Activated CD4-positive, alpha-beta T cell treated with anti-CD3 and anti-CD28 coated beads, Interleukin-2, Interleukin-6, amounts not matched to agents 100 ng/mL and 50 ng/mL, durations not matched to agents 16 hours and 8 hours (primary cell): ENCODE measurements around the gene LARP4B.
A peak's percentile ranks its signal among the peaks of the same experiment; 100 is the strongest.
"Not testable (repeated sequence)": the region's sequence is repeated elsewhere in the genome, so short reads cannot be mapped to it uniquely, and the experiment has no call there.

Experiments used
- DNase-seq: peaks from one replicate; pipeline ENCODE4 v3.0.0-alpha.2; 2020

Gene LARP4B

DNA sequence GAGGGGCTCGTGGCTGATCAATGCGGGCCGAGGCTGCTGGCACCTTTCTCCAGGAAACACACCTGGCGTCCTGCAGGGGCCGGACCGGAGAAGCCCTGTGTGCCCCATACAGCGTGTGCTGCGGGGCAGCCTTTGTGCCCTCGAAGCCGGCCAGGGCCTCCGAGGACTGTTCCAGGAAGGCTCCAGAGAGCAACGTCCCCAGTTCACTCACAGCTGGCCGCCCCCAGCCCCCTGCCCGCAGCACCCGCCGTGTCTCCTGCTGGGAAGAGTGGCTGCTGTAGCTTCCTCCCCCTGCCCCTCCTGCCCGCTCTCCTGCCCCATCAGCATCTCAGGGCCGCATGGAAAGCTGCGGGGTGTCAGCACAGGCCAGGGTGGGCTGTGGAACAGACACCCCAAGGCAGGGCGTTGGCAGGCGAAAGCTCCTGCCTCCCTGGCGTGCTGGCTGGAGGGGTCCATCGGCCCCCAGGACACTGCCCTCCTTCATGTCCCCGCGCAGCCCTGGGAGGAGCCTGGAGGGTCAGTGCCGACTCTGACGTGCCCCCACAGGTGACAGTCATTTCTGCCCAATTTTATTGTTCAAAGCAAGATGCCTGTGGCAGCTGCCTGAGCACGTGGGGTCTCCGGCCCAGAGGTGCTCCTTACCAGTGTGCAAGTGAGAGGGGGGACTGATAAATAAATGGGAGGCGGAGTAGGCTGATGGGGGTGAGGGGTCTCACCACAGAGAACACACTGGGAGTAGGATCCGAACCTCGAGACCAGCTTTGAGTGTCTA lies 146.2 kb downstream of the LARP4B start:
- DNase-seq, result no peak

DNA sequence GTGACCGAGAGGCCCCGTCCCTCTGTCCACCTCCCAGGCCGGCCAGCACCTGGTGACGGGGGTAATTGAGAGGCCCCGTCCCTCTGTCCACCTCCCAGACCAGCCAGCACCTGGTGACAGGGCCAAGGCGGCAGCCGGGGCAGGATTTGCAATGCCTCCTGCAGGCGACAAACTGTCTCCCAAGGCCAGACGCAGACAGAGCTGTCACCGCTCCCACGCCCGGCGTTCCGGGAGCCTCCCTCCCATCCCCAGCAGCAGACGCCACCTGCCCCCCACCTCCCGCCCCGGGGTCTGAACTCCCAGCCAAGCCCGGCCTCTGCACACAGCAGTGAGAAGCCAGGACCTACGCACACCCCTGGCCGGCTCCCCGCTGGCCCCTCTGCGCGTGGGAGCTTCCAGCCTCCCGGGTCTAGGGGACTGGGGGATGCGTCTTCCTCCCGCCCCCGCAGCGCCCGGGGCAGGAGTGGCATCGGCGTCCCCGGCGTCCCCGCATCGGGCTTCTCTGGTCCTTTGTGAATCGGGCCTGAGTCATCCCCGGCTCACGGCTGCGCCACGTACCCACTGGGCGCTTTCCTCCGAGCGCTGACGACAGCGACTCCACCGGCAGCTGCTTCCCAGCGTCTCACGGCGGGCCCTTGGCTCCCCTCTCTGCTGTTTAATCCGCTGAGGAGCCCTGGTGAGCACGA lies 147.0 kb downstream of the LARP4B start:
- DNase-seq, result peak; percentile 67

DNA sequence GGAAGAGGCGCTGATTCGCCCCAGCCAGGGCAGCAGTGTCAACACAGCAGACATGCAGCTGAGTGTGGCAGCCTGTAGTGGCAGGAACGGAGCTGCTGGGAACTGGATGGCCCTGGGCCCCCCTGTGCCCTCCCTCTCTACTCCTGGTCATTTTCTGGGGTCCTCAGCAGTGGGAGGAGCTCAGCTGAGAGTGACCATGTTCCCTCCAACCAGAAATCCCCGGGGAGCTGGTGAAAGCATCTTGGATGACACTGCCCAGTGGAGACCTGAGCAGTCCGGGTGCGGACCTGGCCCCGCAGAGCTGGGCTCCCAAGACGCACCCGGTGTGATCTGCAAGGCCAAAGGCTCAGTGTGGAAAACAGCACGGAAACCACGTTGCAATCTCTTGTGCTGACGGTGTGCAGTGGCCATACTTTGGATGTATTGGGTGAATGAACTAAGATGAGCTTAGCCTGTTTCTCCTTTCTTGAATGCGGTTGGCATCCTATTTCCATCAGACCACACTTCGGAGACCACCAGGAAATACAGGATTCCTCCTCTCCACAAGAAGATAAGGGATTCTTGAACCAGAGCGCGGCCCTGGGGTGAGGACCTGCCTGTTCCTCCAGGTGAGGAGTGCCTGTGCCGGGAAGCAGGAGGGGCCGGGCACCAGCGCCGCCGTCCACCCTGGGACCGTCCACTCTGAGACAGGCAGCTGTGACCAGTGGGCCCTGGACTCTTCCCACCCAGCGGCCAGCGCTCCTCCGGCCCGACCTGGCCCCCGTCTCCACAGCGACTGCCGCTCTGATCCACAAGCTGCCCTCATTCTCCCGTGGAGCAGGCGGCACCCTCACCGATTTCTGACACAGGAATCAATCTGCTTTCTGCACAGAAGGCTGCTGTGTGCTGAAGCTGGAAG lies 148.5 kb downstream of the LARP4B start:
- no peak for DNase-seq

DNA sequence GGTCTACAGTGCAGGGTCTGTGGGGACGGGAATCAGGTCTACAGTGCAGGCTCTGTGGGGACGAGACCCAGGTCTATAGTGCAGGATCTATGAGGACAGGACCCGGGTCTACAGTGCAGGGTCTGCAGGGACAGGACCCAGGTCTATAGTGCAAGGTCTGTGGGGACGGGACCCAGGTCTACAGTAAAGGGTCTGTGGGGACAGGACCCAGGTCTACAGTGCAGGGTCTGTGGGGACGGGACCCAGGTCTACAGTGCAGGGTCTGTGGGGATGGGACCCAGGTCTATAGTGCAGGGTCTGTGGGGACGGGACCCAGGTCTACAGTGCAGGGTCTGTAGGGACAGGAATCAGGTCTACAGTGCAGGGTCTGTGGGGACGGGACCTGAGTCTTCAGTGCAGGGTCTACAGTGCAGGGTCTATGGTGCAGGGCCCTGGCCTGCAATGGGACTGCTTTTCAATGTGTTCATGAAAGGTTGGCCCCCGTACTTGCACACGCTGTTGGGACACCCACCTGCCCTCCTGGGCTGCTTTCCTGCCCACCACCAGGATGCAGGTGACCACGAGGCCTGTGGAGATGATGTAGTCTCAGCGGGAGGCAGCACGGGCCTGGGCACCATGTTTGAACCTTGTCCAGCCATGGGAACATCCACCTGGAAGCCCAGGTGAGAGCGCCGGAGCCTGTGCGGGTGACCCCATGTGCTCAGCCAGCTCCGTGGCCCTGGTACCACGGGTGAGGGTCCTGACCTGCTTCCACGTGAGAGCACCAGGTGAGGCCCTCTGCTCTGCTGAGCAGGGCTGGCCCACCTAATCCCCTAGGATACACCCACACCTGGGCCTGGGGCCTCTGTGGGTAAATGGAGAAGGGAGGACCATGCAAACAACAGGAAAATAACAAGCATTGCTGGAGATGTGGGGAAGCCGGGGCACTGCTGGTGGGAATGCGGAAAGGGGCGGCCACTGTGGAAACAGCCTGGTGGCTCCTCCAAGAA lies 150.7 kb downstream of the LARP4B start:
- DNase-seq, result no peak

DNA sequence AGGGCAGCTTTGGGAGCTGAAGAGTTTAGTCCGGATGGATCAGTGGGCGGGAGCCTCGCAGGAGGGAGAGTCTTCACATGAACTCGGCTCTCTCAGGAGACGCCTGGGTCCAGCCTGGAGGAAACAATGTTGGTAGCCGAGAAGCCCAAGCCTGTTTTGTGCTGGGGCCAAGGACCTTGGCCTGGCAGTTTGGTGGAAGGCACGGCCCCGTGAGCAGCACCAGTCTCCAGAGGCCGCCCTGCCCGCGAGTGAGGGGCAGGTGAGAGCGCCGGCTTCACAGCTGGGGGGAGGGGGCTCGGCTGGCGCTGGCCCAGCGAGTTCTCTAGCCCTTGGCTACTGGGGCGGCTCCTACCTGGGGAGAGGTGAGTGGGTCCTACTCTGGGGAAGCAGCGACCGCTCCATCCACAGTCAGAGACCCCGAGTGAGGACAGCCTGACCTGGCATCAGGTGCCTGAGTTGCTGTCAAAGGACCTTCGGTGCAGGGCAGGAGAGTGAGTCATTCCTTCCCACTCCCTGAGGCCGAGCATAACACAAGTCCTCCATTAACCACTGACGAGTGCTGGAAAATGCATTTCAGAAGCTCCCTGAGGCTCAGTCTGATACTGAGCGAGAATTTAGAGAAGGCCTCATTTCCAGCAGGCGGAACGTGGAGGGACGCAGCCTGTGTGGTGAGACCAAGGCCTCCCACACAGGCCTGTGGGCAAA lies 152.7 kb downstream of the LARP4B start:
- DNase-seq, result no peak

DNA sequence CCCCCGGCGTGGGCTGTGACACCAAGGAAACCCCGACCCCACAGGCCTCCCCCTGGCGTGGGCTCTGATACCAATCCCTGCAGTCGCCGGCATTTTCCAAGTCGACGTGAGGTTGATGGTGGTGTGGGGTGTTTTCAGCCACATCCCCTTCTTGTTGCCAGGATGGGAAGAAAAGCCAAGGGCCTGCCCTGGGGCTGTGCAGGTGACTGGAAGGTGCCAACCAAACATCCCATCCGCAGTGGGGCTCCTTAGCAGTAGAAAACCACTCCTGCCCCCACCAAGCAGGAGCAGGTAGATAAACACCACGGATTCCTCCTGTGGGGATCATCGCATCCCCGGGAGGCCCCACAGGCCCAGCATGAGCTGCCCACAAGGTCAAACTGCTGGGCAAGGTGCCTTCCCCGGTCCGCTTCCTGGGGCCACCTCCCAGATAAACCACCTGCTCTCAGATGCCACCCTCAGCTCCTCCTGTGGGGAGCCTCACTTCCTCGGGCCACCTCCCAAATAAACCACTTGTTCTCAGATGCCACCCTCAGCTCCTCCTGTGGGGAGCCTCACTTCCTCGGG lies 153.5 kb downstream of the LARP4B start:
- no peak for DNase-seq

DNA sequence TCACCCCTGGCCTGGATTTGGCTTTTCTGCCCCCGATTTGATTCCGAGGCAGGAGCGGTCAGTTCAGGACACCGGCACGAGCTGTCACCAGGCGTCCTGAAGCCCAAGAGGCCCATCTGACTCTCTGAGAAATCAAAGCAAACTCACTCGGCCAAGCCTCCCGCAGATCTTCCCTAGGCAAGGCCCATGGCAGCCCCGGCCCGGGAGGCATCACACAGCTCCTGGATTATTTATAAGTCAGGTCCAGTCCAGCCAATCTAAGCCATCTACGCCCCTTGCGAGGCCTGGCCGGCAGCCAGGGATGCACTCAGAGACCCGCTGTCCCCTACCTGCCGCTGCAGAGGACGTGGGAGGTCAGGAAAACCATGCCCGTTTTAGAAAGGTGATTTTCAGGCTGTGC lies 154.7 kb downstream of the LARP4B start:
- no peak for DNase-seq

DNA sequence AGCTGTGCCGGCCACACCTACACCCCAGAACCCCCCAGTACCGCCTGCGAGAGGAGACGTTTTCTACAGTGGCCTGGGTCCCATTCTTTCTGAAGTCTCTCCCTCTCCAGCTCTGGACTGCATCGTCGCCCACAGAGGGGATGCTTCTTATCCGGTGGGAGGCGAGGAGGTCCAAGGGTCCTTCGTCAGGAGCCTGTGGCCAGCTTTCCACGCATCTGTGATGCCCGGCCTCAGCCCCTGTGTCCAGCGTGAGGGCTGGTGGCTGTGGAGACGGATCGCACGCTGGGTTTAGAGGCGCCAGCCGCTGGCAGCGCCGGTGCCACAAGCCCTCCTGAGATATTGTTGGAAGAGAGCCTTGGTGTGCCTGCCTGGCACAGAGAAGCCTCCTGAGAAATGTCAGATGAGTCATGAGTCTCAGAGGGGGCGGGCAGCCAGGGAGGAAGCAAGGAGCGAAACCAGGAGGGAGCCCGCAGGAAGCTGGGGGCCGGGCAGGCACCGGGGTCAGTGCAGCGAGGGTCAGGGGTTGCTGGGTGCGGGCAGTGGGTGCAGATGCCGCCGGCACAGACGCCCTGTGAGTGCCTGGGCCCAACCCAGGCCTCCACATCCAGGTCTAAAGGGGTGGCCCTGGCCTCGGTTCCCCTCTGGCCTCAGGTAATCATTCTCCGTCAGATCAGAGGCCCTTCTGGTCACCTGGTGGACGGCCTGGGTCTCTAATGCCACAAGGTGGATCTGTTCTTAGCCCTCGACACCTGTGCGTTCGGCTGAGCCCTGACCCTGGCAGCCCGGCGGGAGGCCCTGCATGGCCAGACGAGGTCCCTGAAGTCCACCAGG lies 156.0 kb downstream of the LARP4B start:
- no peak for DNase-seq

DNA sequence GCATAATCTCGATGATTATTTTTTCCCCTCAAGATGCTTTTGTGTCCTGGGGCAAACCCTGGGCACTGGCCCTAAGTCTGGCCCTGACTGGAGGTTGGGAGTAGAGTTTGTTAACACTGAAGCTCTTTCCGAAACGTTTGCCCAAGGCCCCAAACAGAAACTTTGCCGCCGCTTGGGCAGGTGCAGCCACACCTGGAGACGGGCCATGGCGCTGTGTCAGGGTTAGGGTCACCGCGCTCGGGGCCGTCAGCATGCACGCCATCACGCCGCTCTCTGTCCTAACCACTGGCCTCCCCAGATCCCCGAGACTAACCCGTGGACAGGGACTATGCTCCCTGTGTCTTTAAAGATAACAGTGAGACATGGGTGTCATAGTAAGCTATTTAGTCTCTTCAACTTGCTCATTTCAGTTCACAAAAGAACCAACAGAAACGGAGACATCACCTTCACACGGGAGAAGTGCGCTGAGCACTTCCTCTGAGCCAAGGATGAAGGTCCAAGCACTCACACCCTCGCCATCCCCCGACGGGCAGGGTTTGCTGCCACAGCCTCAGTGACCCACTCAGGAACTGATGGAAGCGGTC lies 156.8 kb downstream of the LARP4B start:
- DNase-seq, result no peak

DNA sequence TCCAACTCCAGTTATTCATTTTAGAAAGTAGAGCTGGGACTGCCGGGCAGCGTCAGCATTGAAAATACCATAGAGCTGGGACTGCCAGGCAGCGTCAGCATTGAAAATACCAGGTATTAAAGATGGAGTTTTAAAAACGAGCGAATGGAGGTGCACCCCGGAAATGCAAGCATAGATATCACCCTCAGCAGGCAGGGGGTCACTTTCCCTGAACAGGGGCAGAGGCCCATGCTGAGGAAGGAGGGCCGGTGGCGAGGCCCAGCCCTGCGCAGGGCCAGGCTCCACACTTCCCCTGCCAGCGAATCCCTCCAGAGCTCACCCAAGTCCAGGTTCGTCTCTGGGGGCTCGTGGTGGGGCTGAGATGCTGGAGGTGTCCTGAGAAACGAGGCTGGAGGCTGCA lies 157.3 kb downstream of the LARP4B start:
- DNase-seq, result no peak

DNA sequence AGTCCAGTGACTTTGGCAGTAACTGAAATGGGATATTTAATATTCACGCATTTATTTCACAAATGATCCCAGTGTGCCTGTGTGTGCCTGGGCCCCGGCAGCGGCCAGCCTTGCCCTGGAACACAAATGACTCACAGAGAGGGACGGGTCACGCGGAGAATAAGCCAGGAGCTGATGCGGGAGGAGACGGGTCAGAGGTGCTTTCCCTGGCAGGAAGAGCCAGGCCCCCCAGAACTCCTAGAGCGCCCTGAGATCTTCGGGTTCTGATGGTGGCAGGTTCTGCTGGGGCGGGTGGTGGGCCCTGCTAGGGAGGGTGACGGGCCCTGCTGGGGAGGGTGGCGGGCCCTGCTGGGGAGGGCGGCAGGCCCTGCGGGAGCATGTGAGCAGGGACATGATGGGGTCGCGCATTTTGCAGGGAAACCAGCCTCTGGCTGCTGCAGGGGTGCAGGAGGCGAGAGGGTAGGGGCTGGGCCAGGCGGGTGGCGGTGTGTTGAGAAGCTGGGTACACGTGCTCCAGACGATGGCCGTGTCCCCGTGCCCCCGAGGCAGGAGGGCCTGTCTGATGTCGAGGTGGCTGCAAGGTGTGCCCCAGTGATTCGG lies 157.8 kb downstream of the LARP4B start:
- DNase-seq, result no peak

DNA sequence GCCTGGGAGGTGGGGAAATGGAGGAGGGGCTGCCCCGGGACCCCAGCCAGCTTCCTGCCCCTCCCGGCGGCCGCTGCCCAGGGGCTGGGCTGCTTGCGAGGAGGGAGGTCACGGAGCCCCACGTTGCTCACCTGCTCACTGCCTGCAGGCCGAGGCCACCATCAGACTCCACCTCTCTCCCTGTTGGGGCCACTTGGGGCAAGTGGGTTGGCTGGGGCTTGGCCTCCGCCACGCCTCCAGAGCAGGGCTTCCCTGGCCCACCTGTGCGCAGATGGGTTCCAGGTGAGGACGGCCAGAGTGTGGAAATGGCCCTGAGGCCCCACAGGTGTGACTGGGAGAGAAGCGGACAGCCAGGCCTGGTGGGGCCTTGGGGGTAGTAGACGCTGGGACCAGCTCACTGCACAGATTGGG lies 159.3 kb downstream of the LARP4B start:
- DNase-seq, result no peak

DNA sequence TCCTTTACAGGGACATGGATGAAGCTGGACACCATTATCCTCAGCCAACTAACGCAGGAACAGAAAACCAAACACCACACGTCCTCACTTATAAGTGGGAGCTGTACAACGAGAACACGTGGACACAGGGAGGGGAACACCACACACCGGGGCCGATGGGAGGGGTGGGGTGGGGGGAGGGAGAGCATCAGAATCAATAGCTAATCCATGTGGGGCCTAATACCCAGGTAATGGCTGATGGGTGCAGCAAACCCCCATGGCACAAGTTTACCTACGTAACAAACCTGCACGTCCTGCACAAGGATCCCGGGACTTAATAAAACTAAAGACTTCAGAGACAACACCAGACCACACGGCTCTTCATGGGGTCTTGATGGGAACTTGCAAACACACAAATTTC lies 159.9 kb downstream of the LARP4B start:
- no peak for DNase-seq

DNA sequence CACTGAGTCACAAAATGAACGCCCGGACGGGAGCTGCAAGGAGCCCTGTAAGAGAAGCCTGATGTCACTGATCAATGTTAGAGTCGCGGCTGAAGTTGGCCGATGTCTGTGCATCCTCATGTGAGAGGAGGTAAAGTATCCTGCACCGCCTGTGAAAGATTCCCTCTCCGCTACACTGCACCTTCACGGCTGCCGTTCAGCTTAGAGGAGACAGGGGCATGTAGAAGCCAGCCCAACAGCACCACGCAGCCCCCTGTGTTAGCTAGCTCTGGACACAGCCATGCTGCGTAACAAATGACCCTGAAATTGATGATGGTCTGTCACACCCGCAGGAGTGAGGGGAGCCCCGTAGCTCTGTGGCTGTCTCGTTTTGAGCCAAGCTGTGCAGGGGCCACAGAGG lies 160.5 kb downstream of the LARP4B start:
- DNase-seq, result no peak

DNA sequence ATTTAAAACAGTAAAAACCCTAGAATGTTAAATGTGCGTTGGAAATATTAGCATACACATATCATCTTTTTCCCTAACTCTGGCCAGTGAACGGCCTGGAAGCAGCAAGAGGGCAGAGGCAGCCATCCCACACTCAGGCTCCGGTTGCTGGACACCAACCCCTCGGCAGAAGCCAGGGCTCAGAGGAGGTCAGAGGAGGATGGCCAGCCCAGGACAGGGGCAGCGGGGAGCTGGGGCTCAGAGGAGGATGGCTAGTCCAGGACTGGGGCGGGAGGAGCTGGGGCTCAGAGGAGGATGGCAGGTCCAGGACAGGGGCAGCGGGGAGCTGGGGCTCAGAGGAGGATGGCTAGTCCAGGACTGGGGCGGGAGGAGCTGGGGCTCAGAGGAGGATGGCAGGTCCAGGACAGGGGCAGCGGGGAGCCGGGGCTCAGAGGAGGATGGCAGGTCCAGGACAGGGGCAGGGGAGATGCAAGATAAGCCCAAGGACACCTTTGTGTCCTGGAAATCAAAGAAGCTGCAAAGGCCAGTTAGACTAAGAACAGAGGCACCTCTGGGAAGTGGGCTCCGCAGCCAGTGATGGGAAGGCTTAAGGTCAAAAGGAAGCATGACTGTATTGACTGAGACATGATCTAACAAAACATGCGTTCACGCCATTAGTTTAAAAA lies 161.3 kb downstream of the LARP4B start:
- DNase-seq, result not testable (repeated sequence)

DNA sequence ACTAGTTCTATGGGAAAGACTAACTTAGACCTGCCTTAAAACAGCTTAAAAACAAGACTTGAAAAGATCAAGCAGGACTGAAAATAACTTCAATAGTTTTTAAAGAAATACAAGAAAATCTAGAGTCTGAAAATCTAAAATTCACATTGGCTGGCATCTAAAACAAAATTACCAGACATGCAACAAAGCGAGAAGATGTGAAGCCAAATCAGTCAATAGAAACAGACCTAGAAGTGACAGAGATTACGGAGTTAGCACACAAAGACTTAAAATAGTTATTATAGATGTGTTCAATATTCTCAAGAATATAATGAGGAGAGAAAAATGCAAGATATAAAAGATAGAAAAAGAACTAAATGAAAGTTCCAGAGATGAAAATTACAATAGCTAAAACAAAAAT lies 163.7 kb downstream of the LARP4B start:
- no peak for DNase-seq

DNA sequence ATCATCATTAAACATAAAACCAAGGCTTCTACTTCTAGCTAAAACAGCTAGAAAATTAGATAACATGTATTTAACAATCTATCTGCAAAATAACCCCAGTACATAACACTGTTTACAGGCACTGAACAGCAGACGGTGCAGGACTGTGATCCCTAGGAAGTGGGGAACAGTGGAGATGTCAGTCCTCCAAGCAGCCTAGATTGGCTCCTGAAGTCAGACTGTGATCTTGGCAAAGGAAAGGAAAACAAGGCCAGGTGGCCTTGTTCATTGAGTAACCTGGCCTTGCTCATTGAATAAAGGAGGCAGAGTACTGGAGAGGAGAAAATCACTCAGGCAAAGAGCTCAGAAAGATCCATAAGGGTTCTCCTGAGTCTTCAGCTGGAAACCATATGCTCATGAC lies 164.3 kb downstream of the LARP4B start:
- DNase-seq, result no peak

DNA sequence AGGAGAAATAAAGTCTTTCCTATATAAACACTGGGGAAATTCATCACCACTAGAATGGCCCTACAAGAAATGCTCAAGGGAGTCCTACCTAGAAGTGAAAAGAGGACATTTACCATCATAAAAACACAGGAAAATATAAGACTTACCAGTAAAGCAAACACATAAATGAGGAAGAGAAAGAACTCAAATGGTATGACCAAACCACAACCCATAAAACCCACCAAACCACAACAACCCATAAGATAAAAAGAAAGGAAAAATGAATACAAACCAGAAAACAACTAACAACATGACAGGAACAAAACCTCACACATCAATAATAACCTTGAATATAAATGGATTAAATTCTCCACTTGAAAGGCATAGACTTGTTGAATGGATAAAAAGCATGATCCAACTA lies 170.1 kb downstream of the LARP4B start:
- no peak for DNase-seq

DNA sequence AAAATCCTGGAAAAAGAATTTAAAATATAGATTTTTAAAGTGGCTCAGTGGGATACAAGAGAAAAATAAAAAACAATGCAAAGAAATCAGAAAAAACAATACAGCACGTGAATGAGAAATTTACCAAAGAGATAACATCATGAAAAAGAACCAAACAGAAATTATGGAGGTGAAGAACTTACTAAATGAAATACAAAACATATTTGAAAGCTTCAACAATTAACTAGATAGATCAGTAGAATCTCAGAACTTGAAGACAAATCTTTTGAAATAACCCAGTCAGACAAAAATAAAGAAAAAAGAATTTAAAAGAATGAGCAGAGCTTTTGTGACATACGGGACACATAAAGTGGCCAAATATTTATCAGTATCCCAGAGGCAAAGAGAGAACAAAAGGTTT lies 170.9 kb downstream of the LARP4B start:
- DNase-seq, result no peak
